HEK293 (cell line): Measurements from ENCODE around the gene PPM1J.

Source experiments
- HOXA7 ChIP-seq: sonication (generic); formaldehyde crosslinking; IDR thresholded peaks from 2 replicates; pipeline ENCODE4 v1.8.1; 2022; ENCODE audit warnings: missing genetic modification reagents, borderline replicate concordance
- YY1 ChIP-seq: fragments of 450-650 bp; formaldehyde crosslinking; IDR thresholded peaks from 2 replicates; pipeline ENCODE4 v1.5.1; 2018; ENCODE audit warnings: missing biosample characterization, missing genetic modification characterization
- ZNF510 ChIP-seq: fragments of 450-650 bp; formaldehyde crosslinking; IDR thresholded peaks from 2 replicates; pipeline ENCODE4 v1.5.1; 2018; ENCODE audit warnings: mild to moderate bottlenecking, missing genetic modification characterization, missing biosample characterization; ENCODE audit not compliant: insufficient replicate concordance
- ZNF529 ChIP-seq: fragments of 450-650 bp; formaldehyde crosslinking; IDR thresholded peaks from 2 replicates; pipeline ENCODE4 v1.5.1; 2017; ENCODE audit warnings: missing genetic modification characterization, missing biosample characterization; ENCODE audit not compliant: insufficient replicate concordance
- ZNF558 ChIP-seq: fragments of 450-650 bp; formaldehyde crosslinking; IDR thresholded peaks from 2 replicates; pipeline ENCODE4 v1.5.1; 2016; ENCODE audit warnings: missing biosample characterization, missing genetic modification characterization
- TF ChIP-seq, protein P1 (sequence below): fragments of 450-650 bp; formaldehyde crosslinking; IDR thresholded peaks from 2 replicates; pipeline ENCODE4 v1.5.1; 2016; ENCODE audit warnings: missing biosample characterization, missing genetic modification characterization

- no peak for TF ChIP-seq HOXA7 (CRISPR knock-in tag)
- TF ChIP-seq, protein P1, sequence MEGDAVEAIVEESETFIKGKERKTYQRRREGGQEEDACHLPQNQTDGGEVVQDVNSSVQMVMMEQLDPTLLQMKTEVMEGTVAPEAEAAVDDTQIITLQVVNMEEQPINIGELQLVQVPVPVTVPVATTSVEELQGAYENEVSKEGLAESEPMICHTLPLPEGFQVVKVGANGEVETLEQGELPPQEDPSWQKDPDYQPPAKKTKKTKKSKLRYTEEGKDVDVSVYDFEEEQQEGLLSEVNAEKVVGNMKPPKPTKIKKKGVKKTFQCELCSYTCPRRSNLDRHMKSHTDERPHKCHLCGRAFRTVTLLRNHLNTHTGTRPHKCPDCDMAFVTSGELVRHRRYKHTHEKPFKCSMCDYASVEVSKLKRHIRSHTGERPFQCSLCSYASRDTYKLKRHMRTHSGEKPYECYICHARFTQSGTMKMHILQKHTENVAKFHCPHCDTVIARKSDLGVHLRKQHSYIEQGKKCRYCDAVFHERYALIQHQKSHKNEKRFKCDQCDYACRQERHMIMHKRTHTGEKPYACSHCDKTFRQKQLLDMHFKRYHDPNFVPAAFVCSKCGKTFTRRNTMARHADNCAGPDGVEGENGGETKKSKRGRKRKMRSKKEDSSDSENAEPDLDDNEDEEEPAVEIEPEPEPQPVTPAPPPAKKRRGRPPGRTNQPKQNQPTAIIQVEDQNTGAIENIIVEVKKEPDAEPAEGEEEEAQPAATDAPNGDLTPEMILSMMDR = no peak
- no peak for TF ChIP-seq ZNF558 (tag by site-specific recombination)
- TF ChIP-seq YY1 (tag by site-specific recombination) = no peak
- TF ChIP-seq ZNF529 (tag by site-specific recombination) = no peak
- TF ChIP-seq ZNF510 (tag by site-specific recombination) = no peak
Measured at GRCh38 chr1:112686835-112687234, 28.3 kb downstream of the PPM1J start.
